ENCODE measurements around the gene PCDHGA8.

The PCDHGA8 gene

DNA sequence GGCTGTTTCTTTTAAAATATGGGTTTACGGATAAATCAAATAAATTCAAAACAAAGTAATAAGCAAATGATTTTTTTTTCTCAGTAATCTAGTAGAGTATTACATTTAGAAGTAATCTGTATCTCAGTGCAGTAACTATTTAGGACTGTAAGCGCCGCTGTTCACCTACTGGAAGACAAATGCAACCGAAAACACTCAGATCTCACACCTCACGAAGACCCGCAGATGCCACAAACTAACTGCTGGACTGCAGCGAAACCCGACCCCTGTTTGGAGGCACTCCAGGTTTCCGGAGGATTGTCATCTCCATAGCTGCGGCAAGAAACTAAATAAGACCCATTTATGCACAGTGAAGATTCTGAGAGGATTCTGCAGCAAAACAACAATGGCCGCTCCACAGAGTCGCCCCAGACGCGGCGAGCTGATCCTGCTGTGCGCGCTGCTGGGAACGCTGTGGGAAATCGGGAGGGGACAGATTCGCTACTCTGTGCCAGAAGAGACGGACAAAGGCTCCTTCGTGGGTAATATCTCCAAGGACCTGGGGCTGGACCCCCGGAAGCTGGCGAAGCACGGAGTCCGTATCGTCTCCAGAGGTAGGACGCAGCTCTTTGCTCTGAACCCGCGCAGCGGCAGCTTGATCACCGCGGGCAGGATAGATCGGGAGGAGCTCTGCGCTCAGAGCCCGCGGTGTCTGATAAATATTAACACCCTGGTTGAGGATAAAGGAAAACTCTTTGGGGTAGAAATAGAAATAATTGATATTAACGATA lies at the start of gene PCDHGA8:
Gene PCDHGA8, plus strand, starts transcription at position 205 of the 770 bp plus-strand sequence. Its CDS starts 181 bp downstream, at position 386.
- no peak within 1 kb of the TSS for H3K9ac ChIP-seq (ENCODE audit: low read length)
- no peaks in the 10 kb centered on the region for H4K20me1 ChIP-seq (ENCODE audit: low read depth, low read length)
- no peaks in the 10 kb centered on the region for H3K9me2 ChIP-seq (replicated peaks; ENCODE audit: insufficient read depth, low read length)
- H3K79me2 ChIP-seq (ENCODE audit: insufficient read depth, low read length): no peaks in the 10 kb centered on the region
- H3K36me3 ChIP-seq (ENCODE audit: low read length): no peaks in the 10 kb centered on the region
- H3K27ac ChIP-seq (ENCODE audit: low read depth, low read length): no peak within 1 kb of the TSS
- no peak within 1 kb of the TSS for H2AFZ ChIP-seq (ENCODE audit: low read depth, low read length, severe bottlenecking)
- no peak for TF ChIP-seq EZH2phosphoT487 (conservative IDR thresholded peaks at IDR 0.05; ENCODE audit: low read length)
- TF ChIP-seq, protein P1, sequence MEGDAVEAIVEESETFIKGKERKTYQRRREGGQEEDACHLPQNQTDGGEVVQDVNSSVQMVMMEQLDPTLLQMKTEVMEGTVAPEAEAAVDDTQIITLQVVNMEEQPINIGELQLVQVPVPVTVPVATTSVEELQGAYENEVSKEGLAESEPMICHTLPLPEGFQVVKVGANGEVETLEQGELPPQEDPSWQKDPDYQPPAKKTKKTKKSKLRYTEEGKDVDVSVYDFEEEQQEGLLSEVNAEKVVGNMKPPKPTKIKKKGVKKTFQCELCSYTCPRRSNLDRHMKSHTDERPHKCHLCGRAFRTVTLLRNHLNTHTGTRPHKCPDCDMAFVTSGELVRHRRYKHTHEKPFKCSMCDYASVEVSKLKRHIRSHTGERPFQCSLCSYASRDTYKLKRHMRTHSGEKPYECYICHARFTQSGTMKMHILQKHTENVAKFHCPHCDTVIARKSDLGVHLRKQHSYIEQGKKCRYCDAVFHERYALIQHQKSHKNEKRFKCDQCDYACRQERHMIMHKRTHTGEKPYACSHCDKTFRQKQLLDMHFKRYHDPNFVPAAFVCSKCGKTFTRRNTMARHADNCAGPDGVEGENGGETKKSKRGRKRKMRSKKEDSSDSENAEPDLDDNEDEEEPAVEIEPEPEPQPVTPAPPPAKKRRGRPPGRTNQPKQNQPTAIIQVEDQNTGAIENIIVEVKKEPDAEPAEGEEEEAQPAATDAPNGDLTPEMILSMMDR (IDR thresholded peaks at IDR 0.05; ENCODE audit: insufficient read depth, low read length, poor library complexity, severe bottlenecking): peak; percentile 20
- peak within 1 kb of the TSS; percentile 14 for H3K4me2 ChIP-seq (ENCODE audit: low read depth, low read length, poor library complexity, severe bottlenecking)
- H3K4me3 ChIP-seq (ENCODE audit: insufficient read depth, low read length, poor library complexity, severe bottlenecking): no peak within 1 kb of the TSS
- H3K9me3 ChIP-seq (ENCODE audit: insufficient read depth, low read length): no peaks in the 10 kb centered on the region; the same call in 1 of the 2 replicates
- H3F3A ChIP-seq (ENCODE audit: insufficient read depth): no peaks in the 10 kb centered on the region; the same call in none of the 2 replicates
- H3K27me3 ChIP-seq (ENCODE audit: low read length): no peaks in the 10 kb centered on the region

DNA sequence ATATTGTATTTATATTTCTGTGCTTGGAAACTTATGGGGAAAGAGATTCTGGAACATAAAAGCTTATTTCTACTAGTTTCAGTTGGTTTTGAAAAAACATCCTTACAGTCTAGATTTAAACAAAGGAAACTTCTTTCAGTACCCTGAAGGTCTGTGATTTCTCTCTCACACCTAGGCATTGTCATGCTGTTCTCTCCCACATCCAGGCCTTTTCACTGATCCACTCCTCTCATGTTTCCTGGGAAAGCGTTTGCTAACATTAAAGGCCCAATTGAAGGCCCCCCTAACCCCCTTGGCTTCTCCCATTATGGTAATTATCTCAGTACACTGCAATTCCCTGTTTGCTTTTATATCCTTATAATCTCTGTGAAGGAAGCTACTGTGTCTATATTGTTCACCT lies 49.7 kb upstream of the PCDHGA8 start:
- H3F3A ChIP-seq (ENCODE audit: insufficient read depth): no peaks in the 10 kb centered on the region
- TF ChIP-seq, protein P1 (IDR thresholded peaks at IDR 0.05; ENCODE audit: insufficient read depth, low read length, poor library complexity, severe bottlenecking): no peak
- no peak for TF ChIP-seq EZH2phosphoT487 (conservative IDR thresholded peaks at IDR 0.05; ENCODE audit: low read length)
- H3K79me2 ChIP-seq (ENCODE audit: insufficient read depth, low read length): no peaks in the 10 kb centered on the region
- H2AFZ ChIP-seq (ENCODE audit: low read depth, low read length, severe bottlenecking): no peak overlapping the region
- no peaks in the 10 kb centered on the region for H3K27me3 ChIP-seq (ENCODE audit: low read length)
- H3K9me3 ChIP-seq (ENCODE audit: insufficient read depth, low read length): no peaks in the 10 kb centered on the region
- H3K36me3 ChIP-seq (ENCODE audit: low read length): no peaks in the 10 kb centered on the region
- H4K20me1 ChIP-seq (ENCODE audit: low read depth, low read length): no peaks in the 10 kb centered on the region
- no peak overlapping the region for H3K9ac ChIP-seq (ENCODE audit: low read length)
- no peak overlapping the region for H3K4me3 ChIP-seq (ENCODE audit: insufficient read depth, low read length, poor library complexity, severe bottlenecking)
- H3K9me2 ChIP-seq (replicated peaks; ENCODE audit: insufficient read depth, low read length): no peaks in the 10 kb centered on the region
- H3K27ac ChIP-seq (ENCODE audit: low read depth, low read length): no peak overlapping the region
- no peak overlapping the region for H3K4me2 ChIP-seq (ENCODE audit: low read depth, low read length, poor library complexity, severe bottlenecking)

DNA sequence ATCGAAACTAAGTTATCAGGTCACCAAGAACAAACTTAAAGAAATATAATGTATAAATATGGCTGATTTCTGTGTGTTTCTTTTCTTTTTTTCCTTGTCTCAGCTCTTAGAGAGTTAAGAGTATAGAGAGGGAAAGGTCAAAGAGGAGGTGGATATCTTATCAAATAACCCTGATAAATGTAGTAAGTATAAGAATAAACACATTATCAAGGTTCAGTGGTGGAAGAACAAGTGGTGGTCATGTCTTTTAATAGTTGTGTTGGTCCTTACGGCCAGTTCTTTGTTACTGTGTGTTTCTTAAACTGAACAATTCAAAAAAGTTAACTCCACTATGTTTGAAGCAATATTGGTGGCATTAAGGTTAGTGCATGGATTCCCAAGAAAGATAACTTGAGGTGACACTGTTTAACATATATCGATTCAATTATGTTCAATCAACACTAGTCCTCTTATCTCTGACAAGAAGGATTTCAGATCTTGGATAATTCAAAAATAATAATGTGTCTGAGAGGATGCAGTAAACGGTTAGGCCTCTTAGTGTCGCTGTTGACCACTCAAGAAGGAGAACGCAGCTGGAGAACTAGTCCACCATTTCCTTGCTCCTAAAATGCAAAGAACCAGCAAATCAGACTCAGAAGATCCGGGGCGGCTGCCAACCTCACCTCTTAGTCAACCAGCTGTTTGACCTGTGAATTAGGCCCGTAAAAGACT lies 49.0 kb upstream of the PCDHGA8 start, which contains the start of gene PCDHGA3:
Gene PCDHGA3, plus strand, starts transcription at position 588 of the 711 bp plus-strand sequence. CDS start 205 bp downstream, outside the sequence.
- H2AFZ ChIP-seq (ENCODE audit: low read depth, low read length, severe bottlenecking): no peak within 1 kb of the TSS
- H3K27ac ChIP-seq (ENCODE audit: low read depth, low read length): no peak within 1 kb of the TSS
- no peaks in the 10 kb centered on the region for H4K20me1 ChIP-seq (ENCODE audit: low read depth, low read length)
- no peaks in the 10 kb centered on the region for H3K9me2 ChIP-seq (replicated peaks; ENCODE audit: insufficient read depth, low read length)
- no peak within 1 kb of the TSS for H3K9ac ChIP-seq (ENCODE audit: low read length)
- TF ChIP-seq, protein P1 (IDR thresholded peaks at IDR 0.05; ENCODE audit: insufficient read depth, low read length, poor library complexity, severe bottlenecking): peak; percentile 9
- TF ChIP-seq EZH2phosphoT487 (conservative IDR thresholded peaks at IDR 0.05; ENCODE audit: low read length): no peak
- H3K4me3 ChIP-seq (ENCODE audit: insufficient read depth, low read length, poor library complexity, severe bottlenecking): no peak within 1 kb of the TSS
- H3K9me3 ChIP-seq (ENCODE audit: insufficient read depth, low read length): no peaks in the 10 kb centered on the region
- no peak within 1 kb of the TSS for H3K4me2 ChIP-seq (ENCODE audit: low read depth, low read length, poor library complexity, severe bottlenecking)
- no peaks in the 10 kb centered on the region for H3K27me3 ChIP-seq (ENCODE audit: low read length)
- no peaks in the 10 kb centered on the region for H3K36me3 ChIP-seq (ENCODE audit: low read length)
- H3K79me2 ChIP-seq (ENCODE audit: insufficient read depth, low read length): no peaks in the 10 kb centered on the region
- no peaks in the 10 kb centered on the region for H3F3A ChIP-seq (ENCODE audit: insufficient read depth)
